Fibroblast of skin of left quadriceps (primary cell): ENCODE results near the gene DIP2B.
"Not testable (repeated sequence)": the region's sequence is repeated elsewhere in the genome, so short reads cannot be mapped to it uniquely, and the experiment has no call there.

Experiments used
- DNase-seq, 2 experiments: peaks; one replicate each; pipeline ENCODE4 v3.0.0-alpha.2; 2013; ENCODE audit warnings: low read depth in 2 of 2

The DIP2B gene

DNA sequence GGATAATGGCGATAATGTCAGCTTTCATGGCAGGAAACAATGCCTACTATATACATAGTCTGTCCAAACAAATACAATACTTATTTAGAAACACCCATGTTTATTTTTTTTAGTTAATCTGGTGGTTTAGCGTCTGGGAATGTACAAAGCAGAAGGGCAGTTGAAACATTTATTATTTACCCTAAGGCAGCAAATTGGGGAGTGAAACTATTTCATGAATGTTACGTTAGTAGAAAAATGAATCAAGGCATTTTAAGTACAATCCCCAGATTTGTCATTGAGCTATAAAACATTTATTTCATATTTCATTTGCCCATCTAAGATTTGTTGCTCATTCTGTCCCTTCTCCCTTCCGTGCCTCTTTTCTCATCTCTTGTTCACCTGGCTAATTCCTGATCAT is 172.0 kb downstream of the DIP2B start:
- no peak for DNase-seq

DNA sequence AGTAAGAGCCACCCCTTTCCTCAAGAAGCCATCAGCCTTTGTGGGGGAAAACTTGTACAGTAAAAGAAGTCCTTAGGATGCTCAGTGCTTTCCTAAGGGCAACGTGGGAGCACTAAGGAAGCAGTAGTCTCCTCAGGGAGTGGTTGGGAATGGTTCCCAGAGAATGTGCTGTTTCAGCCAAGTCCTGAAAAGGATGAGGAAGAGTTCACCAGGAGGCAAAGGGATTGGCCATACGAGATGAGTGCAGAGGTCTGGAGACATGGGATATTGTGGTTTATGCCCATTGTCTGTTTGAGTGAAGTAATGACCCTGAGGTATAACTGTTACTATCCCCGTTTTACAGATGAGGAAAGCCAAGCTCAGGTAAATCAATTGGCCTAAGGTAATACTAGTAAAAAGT is 173.1 kb downstream of the DIP2B start:
- DNase-seq = peak in 1 of 2 experiments; percentile 9

DNA sequence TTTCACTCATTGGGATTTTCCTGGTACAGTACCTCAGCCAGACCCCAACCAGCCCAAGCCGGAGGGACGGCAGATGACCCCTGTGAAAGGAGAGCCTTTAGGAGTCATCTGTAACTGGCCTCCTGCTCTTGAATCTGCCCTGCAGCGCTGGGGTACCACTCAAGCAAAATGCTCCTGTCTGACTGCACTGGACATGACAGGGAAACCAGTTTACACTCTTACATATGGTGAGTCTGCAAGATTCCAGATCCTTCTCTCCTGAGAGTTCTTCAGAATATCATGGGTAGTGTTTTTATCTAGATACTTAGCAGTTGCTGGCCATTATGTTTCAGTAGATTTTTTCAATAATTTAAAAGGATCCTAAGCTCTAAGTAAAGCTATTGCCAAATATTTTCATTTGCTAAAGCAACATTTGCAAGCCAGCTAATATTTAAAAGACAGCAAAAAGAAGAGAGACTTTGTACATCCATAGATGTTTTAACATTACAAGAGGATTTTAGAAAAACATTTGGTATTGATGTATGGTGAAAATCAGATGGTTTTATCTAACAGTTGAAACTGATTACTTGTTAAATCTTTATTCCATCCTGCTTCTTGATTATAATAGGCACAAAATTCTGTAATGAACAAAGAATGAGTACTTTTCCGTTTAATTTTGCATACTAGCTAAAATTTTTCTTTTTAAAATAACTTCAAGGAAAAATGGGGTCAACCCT is 174.0 kb downstream of the DIP2B start:
- no peak for DNase-seq

DNA sequence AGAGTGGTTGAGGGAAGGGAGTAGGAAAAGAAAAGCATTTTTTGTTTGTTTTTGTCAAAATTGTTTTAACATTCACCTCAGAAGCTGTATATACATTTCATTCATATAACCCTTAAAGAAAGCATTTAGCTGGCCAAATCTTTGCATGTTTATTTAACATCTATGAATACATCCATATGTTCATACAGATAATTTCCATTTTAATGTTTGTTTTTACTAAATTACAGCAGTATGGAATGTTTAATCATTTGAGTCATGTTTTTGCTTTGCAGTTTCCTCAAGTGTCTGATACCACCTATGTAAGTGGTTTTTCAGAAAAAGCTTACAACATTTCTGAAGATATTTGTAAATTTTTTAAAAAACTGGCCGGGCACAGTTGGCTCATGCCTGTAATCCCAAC is 174.8 kb downstream of the DIP2B start:
- no peak for DNase-seq

DNA sequence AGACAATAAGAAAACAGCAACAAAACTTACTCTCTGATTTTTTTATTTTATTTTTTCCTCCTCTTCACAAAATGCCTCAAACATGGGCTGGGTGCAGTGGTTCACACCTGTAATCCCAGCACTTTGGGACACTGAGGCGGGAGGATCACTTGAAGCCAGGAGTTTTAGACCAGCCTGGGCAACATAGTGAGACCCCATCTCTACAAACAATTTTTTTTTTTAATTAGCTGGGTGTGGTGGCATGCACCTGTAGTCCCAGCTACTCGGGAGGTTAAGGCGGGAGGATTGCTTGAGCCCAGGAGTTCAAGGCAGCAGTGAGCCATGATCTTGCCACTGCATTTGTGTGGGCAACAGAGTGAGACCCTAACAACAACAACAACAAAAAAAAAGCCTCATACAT is 176.3 kb downstream of the DIP2B start:
- DNase-seq = not testable (repeated sequence)

DNA sequence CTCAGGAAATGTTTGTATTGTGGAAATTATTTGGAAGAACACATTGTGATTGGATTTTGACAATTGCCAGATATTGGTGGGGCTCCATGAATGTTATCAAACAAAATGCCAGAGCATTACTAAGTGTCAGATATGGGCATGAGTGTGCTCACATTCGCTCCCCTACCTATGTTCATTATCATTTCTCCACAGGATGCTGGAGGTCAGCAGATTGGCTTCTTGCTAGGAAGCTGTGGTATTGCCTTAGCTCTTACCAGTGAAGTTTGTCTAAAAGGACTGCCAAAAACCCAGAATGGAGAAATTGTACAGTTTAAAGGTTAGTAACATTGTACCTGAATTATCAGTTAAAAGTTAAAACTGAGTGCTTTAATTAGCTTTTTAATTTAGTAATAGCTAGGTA is 180.9 kb downstream of the DIP2B start:
- DNase-seq = no peak

DNA sequence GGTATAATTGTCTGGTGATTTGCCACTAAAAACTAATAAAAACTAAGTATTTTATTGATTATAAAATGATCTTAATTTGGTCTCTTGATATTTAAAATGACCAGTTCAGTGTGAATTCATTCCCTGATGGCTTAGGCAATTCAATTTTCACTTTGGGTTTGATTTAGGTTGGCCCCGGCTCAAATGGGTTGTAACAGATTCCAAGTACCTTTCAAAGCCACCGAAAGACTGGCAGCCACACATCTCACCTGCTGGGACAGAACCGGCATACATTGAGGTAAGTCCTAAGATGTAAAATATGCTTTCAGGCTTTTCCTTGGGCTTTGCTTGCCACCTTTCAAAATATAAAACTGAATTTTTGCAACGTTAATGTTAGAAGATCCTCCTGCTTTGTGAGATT is 181.6 kb downstream of the DIP2B start:
- DNase-seq = no peak

DNA sequence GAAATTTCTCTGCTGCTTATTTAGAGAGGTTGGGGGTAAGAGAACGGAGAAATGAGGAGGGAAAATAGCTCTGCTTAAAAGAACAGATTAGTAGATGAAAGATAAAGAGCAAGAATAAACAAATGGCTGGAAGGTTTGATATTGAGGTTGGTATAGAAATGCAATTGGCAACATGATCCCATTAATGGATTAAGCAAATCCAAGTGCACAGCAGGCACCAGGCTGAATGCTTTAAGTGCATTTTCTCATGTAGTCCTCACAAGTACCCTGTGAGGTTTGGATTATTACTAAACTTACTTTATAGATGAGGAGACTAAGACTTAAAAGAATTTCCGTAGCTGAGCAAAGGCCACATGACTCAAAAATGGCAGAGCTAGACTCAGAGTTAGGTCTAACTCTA is 182.2 kb downstream of the DIP2B start:
- no peak for DNase-seq

DNA sequence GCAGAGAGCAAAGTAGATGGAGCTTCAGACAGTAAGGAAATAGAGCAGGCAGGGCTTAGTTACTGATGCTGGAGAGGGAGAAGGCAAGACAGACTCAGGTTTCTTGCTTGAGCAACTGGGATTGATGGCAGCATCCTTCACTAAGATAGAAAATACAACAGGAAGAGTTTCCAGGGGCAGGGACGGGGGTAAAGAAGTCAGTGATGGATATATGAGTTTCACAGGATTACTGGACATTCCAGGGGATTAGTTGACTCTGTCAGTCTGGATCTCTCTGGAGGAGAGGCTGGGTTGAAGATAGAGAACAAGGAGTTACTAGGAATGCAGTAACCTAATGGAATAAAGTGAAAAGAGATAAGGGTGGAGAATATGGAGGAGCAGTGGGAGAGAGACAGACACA is 184.7 kb downstream of the DIP2B start:
- DNase-seq = no peak

DNA sequence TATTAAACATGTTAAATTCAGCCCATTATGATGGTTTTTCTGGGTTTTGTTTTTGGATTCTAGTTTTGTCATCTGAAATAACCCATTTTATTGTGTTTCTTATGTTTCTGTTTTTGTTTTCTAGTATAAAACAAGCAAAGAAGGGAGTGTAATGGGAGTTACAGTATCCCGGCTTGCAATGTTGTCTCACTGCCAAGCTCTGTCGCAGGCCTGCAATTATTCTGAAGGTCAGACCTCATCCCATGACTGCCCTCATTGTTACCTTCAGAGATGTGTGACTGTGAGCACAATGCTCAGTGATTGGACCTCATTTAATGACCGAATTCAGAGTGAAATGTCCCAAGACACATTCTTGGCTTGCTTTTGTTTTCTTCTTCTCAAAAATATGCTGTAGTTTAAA is 186.1 kb downstream of the DIP2B start:
- DNase-seq = no peak

DNA sequence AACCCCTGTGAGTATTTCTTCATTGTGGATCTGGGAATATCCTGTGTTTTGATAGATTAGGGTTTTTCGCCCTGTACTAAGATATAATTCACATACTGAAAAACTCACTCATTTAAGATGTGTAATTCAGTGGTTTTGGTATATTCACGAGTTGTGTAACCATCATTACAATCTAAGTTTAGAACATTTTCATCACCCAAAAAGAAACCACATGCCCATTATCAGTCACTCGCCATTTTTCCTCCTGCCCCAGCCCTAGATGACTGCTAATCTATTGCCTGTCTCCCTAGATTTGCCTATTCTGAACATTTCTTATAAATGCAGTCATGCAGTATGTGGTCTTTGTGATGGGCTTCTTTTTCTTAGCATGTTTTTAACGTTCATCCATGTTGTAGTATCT is 191.2 kb downstream of the DIP2B start:
- no peak for DNase-seq

DNA sequence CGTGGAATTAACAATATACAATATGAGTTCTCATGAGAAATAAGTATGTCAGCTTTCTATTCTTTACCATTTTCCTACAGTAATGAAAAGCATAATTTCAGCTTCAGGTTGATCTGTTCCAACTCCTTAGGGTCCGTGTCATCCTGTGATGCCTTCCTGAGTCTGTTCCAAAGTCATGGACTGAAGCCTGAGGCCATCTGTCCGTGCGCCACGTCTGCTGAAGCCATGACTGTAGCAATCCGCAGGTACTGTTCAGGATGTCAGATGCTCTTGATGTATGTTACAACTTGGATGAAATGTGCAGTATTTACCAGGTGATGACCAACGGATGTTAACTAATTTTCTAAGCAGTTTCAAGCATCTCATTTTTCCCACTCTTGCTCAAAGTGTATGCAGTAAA is 192.1 kb downstream of the DIP2B start:
- DNase-seq = no peak

DNA sequence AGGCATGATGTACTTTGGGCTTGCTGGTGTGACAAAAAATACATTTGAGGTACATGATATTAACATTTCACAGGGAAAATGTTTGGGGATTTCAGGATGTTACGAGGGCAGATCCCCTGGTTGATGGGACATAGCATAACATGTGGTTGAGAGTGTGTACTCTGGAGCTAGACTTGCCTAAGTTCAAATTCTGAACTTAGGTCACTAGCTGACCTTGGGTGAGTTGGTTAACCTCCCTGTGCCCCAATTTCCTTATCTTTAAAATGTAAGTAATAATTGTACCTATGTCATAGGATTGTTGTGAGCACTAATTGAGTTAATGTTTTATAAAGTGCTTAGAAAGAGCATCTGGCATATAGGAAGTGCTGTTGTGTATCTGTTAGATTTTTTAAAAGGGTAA is 194.4 kb downstream of the DIP2B start:
- no peak for DNase-seq

DNA sequence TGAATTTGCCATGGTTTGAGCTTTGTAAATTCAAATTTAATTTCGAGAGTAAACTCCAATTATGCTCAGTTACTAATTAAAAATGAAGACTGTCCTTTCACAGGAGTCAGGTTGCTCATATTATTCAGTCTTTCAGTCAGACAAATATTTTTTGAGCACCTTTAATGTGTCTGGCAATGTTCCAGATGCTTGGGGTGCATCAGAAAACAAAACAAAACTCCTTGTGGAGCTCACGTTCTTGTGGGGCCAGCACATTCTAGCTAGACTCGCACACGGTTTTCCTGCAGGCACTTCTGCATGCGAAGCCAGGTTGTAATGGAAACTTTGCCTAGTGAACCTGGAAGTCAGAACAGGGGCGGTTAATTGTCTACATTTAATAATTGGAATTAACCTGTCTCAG is 195.2 kb downstream of the DIP2B start:
- no peak for DNase-seq

DNA sequence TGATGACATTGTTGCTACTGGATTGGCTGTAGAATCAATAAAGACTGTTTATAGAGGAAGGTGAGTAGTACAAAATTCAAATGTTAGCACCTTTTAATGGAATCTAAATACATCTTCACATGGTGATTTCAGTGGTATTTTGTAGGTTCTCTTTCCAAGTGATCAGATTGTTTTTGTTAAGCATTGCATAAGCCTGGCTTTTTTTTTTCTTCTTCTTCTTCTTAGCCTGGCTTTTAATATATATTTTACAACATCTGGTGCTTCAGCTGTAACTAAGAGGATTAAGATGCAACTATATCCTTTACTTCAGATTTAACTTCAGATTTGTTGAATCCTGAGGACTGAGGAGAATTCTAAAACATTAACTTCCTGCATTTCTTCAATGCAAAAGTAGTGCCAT is 201.8 kb downstream of the DIP2B start:
- peak; percentile 26 to 37 for DNase-seq

DNA sequence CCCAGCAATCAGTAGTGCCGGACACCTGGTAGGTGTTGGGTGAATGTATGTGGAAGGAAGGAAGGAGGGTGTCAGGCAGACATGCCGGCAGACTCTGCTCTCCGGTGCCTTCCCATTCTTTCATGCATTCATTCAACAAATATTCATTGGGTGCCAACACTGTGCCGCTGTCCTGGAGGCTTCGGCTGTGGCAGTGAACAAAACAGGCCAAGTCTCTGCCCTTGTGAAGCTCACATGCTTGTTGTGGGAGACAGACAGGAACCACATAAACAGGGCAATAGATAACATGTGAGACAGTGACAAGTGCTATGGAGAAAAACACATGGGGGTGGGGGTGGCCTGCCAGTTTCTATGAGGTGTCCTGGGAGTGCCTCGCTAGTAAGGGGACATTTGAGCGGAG is 202.6 kb downstream of the DIP2B start:
- no peak for DNase-seq

DNA sequence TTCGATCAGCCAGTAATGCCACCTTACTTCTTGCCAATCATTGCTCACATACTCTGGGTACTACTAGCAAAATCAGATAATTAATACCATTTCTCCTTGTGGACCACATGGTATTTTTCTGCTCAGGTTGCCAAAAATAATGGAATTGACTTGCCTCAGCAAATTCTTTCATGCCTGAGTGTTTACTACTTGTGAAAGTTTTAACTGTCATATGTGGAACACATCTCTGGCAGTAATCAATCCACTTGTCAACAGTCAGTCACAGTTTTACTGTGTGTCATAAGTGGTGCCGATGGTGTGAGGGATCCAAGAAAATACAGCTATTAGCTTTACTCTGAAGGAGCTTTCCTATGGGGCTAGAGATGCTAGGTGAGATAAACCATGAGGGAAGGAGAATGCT is 203.8 kb downstream of the DIP2B start:
- DNase-seq = peak; percentile 59 to 71

DNA sequence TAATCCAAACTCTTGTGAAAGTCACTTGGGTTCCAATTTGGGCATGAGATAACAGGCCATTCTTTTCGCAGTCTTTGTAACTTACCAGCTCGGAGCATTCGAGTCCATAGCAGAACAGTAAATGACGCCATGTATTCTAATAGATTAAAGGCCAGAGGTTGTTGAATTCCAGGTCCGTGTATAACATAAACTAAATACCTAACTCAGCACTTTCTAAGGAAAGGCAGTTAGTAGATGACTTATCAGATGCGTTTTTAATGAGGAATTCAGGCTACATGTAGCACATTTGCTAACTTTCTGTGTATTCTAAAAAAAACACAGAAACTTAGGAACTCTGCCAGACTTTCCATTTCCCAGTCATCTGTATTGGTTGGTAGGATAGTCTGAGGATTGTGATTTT is 206.3 kb downstream of the DIP2B start:
- no peak for DNase-seq

DNA sequence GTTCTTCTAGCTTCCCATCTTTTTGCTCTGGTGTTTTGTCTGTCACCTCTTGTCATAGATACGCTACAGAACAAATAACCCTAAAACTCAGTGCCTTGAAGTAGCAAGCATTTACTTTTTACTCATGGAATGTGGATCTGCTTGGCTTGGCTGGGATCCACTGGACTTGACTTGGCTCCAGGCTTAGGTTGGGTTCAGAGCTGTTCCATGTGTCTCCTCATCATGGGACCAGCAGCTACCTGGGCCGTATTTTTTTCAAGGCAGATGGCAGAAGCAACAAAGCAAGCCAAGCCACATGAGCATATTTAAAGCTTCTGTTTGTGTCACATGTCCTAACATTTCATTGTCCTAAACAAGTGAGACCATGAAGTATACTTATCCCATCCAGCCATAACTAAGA is 210.4 kb downstream of the DIP2B start:
- DNase-seq = no peak

DNA sequence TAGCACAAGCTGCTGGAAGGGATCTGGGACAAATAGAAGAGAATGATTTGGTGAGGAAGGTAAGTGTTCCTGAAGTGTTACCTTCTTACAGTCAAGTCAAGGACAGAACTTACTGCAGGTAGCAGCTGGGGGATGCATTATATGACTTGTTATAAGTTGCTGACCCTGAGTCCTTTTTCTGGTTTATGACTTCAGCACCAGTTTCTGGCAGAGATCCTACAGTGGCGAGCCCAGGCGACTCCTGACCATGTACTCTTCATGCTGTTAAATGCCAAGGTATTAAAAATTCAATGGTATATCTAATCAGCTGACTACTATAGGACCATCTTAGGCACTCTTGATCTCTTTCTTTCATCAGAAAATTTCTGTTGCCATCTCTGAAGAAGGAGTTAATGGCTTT is 214.0 kb downstream of the DIP2B start:
- DNase-seq = no peak

DNA sequence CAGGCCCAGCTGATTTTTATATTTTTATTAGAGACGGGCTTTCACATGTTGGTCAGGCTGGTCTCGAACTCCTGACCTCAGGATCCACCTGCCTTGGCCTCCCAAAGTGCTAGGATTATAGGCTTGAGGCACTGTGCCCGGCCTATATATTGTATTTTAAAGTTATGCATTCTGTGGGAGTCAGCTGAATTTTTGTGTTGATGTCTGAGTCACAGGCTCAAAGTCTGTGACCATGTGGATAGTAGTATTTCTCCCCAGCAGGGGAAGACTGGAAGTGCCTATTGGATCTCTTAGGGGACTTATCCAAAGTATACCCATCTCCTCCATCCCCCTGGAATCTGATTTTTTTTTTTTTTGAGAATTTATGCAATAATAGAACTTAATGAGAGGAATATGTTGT is 215.3 kb downstream of the DIP2B start:
- no peak for DNase-seq

DNA sequence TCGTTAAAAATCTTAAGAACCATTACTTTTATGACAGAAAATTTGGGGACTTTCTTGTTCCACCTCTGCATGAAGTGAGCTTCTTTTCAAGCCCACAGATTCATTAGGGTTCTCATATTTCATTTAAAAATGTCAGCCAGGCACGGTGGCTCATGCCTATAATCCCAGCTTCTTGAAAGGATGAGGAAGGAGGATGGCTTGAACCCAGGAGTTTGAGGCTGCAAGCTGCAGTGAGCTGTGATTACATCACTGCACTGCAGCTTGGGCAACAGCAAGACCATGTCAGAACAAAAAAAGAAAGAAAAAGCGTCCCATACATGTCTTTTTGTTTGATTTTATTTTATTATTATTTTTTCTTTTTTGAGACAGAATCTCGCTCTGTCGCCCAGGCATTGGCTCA is 215.7 kb downstream of the DIP2B start:
- no peak for DNase-seq

DNA sequence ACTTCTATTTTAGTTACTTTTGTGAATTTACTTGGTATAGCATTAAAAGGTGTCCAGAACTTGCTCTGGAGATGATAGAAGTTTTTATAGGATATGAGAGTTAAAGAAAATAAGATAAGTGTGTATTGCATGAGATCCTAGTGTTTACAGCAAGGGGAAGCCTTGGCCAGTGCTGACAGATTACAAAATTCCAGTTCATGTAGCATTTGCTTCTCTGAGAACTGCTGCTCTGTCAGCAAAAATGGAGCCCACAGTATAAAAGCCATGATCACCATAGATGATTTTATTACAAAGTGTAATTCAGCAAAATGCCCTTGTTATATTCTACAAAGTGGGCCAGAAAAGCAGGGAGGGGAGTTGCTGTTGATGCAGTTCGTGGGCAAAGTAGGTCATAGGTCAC is 219.1 kb downstream of the DIP2B start:
- DNase-seq = no peak
